ENCODE results near the gene RERE.
A peak's percentile ranks its signal among the peaks of the same experiment; 100 is the strongest.

RERE gene

DNA sequence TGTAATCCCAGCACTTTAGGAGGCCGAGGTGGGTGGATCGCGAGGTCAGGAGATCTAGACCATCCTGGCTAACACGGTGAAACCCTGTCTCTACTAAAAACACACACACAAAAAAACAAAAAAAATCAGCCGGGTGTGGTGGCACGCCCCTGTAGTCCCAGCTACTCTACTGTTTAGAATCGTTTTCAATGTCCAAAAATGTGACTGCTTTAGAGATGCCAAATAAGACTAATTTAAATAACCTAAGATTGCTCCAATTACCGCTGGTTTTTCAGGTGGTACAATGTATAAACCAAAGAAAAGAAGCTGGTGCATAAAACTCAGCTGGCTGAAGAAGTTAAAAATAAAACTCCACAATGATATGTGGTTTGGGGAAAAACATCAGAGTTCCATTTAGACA is 132.0 kb downstream of the RERE start:
- DNase-seq, result no peak

DNA sequence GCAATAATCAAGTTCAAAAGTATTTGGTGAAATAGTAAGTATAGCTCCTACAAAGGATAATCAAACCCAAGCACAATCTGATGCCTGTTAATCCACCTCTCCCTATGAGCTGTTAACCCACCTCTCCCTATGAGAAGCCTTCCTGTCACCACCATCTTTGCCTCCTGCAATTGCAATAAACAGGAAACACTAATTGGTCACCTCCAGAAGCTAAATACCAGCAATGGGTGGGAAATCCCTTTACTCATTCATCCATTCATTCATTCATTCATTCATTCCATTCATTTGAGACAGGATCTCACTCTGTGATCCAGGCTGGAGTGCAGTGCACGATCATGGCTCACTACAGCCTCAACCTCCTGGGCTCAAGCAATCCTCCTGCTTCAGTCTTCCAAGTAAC is 132.8 kb downstream of the RERE start:
- no peak for DNase-seq

DNA sequence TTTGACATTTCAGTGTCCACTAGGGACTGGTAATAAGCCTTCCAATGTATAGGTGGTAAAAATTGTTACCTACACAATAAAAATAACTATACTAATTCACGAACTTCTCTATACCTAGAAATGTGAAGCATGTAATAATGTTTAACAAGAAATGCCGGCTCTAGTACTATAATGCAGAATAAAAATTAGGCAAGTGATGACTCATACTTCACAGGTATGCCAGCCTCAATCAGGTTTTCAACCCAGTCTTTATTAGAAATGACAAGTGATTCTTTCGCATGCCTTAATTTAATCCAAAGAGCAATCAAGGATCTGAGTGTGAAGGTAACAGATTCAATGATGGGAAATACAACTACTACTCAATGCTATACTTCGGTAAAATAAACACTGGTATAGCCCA is 134.9 kb downstream of the RERE start:
- no peak for DNase-seq

DNA sequence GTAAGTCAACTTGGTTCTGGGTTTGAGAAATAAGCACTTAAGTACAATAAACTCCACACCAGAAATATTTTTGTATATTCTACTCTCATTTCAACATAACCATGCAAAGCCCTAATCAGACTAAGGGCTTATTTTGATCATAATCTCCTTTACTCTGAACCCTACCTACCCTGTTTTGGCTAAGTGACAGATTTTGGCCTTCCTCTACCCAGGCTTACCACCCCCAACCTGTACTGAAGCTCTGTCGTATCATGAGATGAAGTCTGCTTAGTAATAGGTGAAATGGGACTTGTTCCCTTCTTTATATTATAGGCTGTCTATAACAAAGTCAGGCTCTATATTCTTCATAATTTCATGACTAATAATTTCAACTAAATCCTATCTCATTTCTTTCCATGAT is 135.5 kb downstream of the RERE start:
- DNase-seq, result no peak

DNA sequence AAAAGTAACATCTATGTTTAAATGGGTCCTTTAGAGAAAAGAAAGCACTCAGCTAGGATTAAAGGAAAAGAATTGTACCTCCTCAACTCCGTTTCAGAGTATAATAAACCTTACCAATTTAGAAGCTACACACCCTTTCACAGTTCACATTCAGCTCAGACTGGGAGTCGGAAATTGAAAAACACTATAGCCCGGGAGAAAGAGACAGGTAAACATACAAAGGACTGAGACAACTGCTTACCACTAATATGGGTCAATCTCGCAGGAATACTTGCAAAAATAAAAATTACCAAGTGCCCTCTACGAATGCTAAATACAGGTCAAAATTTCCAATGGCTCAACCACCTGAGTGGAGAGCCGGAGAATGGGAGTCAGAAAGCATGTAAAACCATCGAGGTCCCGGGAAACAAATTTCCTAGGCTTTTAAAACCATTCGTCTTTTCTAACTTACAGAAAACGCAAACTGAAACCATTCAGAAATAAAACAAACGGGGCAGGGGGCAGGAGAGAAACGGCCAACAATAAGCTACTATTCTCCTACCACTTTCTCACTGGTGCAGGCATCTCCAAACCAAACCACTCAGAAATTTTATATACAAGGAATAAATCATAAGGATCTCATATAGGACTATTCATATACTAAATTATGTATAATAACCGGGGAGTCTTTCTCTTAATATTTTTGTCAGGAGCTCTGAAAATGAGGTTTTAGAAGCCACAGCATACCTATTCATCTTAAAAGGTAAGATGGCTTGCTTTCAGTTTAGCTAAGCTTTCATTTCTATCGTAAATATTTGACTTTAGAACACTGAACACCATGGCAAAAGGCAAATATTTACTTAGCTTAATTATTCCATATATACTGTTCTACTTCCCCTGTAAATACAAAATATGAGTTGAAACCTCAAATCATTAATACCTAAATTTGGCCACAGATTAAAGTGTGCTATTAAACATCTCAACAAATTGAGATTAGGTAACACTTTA is 136.5 kb downstream of the RERE start:
- no peak for DNase-seq

DNA sequence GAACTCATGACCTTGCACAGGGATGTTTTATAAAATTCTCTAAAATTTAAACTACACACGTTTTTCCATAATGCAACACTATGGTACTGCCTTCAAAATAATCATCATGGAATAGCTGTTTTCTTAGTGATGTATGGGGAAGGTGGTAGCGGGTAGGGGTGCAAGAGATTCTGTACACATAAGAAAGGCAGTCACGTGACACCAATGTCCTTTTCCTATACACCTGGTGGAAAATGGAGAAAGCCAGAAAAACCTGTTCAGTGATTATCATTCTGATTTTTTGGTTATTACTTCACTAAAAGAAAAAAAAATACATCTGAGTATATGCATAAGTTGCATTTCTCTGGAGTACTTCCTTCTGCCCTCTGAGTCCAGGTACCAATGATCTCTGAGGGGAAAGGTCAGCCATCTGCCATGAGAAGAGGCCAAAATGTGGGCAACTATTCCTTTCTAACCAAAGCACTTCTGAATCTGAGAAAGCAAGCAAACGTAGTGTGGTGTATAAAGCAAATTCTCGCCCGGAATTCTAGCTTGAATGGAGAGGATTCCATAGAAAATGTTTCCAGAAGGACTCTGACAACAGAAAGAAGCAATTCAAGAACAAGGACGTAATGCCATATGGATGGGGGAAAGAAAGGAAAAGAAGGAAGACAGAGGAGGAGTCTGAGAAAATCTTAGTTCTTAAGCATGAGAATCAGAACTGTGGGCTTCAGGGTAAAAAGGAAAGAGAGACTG is 137.3 kb downstream of the RERE start:
- no peak for DNase-seq

DNA sequence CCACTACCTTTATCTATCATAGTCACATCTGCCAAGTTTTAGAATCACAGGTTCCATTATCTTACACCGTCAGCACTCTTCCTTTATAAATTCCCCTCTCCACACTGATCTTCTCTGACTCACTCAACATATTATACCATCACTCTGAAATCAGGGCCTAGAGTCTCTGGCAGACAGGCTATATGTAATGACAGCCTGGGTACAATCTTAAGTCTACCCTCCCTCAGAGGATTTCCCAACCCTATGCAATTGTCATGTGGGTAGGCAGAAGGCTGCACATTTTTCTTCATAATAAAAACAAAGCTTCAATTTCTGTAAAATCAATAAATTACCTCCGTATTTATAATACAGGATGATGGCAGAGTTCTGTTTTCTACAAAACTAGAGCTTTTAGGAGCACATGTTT is 138.0 kb downstream of the RERE start:
- no peak for DNase-seq

DNA sequence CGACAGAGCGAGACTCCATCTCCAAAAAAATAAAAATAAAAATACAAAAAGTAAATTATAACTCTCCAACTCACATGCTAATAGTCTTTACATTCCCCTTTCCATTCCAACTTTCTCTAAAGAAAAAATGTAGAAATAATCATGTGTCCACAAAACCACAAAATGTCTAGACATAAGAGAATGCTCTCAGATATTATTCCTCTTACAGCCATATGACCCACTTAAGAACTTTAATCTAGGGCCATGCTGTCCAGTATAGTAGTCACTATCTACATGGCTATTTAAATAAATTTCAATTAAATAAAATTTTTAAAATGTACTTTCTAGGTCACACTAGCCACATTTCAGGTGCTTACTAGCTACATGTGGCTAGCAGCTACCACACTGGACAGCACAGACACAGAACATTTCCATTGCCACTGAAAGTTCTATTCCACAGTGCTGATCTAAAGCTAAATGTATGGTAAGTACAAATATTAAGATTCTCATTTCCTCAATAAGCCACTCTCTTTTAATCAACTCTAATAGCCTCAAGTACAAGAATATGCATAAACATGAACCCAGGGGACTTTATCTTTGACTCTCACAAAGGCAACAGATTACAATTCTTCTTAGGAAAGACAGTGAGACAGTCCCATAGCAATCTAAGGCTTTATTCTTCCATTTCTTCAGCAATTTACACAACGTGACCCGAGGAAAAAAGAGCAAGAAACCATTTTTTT is 138.6 kb downstream of the RERE start:
- DNase-seq, result no peak

DNA sequence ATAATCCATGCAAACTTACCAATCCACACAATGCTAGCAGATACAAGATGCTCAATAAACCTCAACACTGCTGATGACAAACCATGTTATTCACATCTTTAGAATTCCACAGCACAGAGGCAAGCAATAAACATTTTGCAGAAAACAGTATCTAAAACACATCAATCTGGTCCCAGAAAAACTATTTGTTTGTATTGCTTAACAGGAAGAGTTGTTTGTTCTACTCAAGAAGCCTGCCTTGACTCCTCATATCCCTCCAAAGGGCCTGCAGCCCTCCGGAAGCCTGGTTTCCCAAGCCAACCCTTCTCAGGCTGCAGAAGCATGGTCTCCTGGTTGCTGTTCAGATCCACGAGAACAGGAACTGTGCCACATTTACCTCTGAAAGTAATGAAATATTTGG is 139.7 kb downstream of the RERE start:
- DNase-seq, result no peak

DNA sequence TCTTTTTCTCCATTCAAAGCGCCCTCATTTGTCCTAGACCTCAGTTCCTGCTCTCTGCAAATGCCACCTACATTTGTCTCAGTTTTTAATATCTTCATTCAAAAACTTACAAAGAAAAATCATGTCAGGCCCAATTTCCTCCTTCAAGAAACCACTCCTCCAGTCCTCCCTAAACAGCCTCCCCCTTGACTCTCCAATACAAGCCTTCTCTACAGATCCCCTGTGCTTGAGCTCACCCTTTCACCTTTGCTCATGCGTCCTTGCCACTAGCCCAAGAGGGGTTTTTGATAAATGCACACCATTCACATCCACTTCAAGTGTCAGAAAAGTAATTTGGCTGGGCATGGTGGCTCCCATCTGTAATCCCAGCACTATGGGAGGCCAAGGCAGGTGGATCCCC is 140.6 kb downstream of the RERE start:
- DNase-seq, result no peak

DNA sequence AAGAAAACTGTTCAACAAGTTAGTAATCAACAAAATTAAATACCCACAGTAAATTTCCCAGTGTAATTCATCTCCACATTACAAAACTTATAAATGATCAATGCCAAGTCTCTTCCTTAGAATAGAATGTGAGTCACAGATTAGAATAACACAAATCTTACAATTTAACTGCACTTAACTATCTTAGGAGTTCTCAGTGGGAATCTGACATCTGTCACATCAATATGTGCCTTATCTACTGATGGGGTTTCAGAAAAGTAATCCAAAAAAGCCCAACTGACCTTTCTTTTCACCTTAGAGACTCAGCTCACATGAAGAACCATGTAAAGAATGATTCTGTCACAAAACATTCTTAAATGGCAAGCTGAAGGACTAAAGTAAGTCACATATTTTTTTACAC is 141.4 kb downstream of the RERE start:
- no peak for DNase-seq

DNA sequence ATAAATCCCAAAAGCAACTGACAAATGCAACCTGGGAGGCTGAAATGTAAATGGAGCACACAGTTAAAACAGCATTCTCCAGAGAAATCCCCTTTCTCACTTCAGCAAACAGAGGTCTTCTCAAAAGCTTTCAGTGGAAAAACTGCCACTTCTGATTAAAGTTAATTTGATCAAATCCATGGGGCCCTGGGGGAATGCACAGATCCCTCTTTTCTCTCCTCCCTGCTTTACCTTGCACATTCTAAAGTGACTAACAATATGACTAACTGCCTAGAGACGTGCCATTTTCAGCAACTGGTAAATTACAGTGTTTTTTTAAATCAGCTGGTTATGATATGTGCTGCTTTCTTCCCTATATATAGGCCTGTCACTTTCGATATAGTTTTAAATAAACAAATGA is 142.5 kb downstream of the RERE start:
- DNase-seq, result no peak

DNA sequence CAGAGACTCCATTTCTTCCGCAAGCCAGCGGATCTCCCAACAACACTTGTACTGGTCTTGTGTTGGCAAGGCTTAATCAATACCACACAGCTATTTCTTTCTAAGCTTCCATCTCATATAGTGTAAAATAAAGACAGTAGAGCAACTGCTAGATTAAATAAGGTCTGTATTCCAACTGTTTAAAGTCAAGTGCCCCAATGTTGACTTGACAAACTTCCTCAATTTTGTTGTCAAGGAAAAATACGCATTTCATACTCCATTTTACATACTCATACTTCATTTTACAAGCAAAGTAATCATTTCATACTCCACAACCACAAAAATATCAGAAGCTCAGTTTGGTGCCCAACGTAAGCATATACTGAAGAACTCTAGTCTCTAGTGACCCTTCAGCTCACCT is 143.0 kb downstream of the RERE start:
- DNase-seq, result no peak

DNA sequence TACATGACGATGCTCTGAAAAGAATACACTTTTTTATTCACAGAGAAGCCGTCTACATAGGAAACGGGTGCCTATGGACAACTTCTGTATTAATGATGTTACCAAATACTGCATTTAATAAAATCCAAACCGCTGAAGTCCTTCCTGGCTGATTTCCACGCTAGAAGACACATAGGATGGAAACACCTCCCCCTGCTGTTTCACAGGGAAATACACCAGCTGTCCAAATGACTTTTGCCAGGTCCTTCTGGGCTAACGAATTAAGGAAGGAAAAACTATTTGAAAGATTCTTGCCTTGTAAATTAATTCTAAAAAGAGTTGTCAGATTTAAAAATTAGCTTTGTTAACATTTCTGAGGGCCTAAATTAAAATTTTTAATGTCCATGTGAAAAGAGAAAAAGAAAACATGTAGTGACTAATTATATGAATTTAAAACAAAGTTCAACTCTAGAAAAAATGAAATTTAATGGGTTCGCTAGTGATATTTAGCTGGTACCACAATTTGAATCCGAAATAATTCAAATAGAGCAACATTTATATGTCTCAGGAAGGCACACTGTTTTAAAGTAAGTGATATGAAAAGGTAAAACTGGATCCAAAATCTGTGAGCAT is 146.0 kb downstream of the RERE start:
- peak in 4 of 14 donors; percentile 8 to 76 (median 26) for DNase-seq

DNA sequence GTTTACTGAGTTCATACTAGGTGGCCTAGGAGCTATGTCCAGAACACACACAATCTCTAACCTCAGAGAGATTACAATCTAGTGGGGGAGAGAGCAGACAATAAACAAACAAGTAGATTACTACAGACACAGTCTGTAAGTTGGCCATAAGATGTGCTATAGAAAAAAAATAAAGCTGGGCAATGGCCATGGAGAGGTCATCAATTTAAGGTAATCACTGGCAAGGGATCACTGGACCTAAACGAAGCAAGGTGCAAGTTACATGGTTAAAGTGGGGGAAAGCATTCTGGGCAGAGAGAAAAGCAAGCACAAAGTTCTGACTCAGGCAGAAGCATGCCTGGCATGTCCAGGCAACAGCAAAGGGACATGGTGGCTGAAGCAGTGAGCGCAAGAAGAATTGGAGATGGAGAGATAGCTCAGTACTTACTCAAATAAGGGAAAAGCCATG is 147.0 kb downstream of the RERE start:
- DNase-seq, result no peak

DNA sequence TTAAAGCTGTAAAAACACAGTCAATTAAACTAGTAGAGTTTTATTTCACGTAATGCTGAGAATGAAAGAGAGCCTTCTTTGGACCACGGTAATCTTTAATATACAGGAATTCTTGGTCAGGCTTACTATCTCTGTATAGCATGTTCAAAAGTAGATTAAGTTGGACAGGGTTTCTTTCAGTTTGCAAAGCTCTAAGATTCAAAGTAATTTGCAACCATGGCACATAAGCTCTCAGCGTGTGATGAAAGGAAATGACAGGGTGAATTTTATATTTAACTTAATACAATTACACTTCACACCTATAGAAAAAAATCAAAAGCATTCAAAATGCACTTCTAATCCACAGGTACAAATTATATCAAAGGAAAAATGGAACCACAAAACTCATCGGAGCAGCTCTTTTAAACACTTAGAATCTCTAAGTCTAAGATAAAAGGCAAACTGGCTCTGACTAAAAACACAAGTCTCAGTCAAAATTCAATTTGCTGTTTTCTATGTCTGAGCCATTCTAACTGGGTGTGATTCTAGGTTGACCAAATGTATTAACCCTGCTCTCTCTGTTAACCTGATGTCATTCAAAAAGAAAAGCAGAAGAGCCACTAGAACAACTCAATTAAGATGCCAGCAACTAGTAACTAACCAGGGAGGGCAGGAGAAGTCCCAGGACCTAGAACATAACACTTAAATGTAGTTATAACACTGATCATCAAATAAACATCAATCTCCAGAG is 147.7 kb downstream of the RERE start:
- no peak for DNase-seq

DNA sequence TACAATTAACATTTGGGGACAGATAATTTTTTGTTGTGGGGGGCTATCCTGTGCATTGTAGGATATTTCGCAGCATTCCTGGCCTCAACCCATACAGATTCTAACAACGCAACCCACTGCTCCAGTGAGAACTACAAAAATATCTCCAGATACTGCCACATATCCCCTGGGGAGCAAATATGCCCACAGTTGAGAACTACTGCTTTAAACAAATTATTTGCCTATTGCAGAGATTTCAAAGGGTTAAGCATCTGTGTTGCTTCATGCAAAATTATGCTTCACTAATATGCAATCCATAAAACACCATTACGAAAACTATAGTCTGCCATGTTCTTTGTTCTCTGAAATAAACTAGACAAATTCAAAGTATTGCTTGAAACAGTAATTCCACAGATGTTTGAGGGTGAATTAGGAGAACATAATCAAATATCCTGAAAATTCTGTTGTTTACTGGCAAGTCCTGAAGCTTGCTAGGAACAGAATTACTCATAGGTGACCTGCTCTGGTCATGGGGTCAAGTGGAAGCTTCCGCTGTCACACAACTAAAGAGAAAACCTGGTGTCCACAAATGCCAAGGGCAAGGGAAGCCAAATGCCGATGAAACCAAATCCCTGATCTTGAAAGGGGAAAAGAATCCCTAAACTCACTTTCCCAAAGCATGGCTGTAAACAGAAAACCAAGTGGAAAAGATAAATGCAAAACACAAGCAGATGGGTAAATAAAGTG is 149.4 kb downstream of the RERE start:
- no peak for DNase-seq

DNA sequence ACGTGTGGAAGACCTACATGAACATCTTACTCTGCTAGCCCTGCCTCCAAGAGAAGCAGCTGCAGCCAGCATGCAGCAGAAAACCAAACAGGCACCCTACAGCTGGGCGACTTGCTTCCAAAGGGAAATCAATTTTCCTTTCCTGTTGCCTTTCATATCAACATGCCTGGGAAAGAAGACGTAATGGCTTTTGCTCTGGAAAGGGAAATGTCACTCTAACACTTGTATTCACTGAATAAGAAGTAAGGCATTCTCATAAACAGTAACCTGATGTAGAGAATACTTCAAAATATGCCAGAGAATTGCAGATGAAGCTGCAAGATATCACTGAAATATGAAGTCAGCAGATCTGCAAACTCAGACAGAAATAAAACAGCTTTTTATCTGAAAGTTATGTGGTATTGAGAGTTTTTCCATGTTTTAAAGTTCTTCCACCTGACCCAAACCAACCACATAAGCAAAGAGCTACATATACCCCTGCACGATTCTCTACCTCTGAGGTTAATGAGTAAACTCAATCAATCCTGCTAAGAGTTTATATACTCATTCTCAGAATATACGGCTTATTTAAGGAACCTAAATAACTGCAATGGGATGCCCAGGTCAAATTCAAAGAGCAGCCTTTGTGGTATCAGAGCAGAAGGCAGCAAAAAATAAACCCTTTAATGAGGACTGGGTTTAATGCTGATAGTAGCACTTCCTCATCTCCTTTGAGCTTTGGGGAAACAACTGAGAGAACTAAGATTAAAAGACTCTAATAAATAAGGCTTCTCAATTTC is 150.9 kb downstream of the RERE start:
- DNase-seq, result no peak

DNA sequence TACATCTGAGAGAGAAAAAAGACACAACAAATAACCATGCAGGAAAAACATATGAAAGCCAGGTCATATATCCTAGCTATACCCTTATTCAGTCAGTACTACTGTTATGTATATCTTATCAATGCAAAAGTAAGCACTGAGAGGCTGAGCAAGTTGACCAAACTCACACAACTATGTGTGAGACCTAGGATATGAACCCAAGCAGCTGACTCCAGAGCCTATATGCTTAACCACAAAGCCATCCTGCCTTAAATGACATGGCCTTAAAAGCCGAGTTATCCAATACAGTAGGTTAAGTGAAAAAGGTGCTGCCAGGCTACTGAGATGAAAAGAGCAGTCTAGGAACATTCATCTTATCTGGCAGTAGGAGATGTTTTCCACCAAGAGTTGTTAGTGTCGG is 151.6 kb downstream of the RERE start:
- DNase-seq, result no peak

DNA sequence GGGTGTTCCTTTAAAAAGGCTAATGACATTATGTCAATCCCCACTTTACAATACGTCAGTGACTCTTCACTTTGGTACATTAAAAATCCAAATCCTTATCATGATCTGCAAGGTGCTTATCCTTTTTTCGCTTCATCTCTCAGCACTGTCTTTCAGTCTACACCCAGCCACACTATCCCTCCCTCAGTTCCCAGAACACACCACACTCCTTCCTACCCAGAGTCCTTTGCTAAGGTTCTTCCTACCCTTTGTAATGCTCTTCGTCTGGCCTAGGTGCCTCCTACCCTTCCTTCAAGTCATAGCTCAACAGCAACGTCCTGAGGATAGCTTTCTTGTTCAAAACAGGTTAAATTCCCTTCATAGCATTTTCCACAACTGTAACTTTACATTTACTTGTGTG is 152.6 kb downstream of the RERE start:
- DNase-seq, result no peak
